HepG2 (cell line): Measurements from ENCODE around the gene PTCH1. TPM values are rescaled to one million over a fixed set of nuclear protein-coding genes. Genes with fewer than 3 reads are reported as not detected.

Experiments used
- SAP130 ChIP-seq: IDR thresholded peaks from 2 replicates; pipeline ENCODE4 v1.6.1; 2016; ENCODE audit warnings: low read depth
- SP140L ChIP-seq: sonication (generic); formaldehyde crosslinking; IDR thresholded peaks from 2 replicates; pipeline ENCODE4 v1.4.0; 2020; ENCODE audit warnings: missing genetic modification reagents, borderline replicate concordance
- ZNF350 ChIP-seq: sonication (generic); formaldehyde crosslinking; IDR thresholded peaks from 2 replicates; pipeline ENCODE4 v1.4.0; 2020; ENCODE audit warnings: mild to moderate bottlenecking, low read depth, missing genetic modification reagents, borderline replicate concordance
- ZNF382 ChIP-seq: sonication (generic); formaldehyde crosslinking; IDR thresholded peaks from 2 replicates; pipeline ENCODE4 v1.5.0; 2020; ENCODE audit warnings: missing genetic modification reagents, mild to moderate bottlenecking, borderline replicate concordance
- polyA plus RNA-seq, 8 experiments: library from polyadenylated mRNA; depleted of rRNA in 3 of 8; stranded (reverse) in 7 of 8; unstranded in 1 of 8; fragments of >200 nt; fragmentation: Illumina TruSeq in 4 of 8; extraction: Trizol in 4 of 8; gene quantifications; 2 replicates each; pipeline versions ENCODE4 v1.2.1 to v1.2.3, GENCODE V29; 2011 to 2016; ENCODE audit warnings: low read depth in 4 of 8, missing spikeins in 1 of 8, mixed read lengths in 1 of 8; ENCODE audit not compliant: insufficient read depth in 1 of 8
- total RNA-seq, 5 experiments: library from RNA; depleted of rRNA; stranded (reverse); fragments of >200 nt; fragmentation: Illumina TruSeq; extraction: Trizol; gene quantifications; 2 replicates each; pipeline ENCODE4 v1.2.3, GENCODE V29; 2016; ENCODE audit warnings: low read depth in 1 of 5
- TF ChIP-seq, protein P1 (sequence below): sonication (generic); formaldehyde crosslinking; IDR thresholded peaks from 2 replicates; pipeline ENCODE4 v1.5.0; 2020; ENCODE audit warnings: mild to moderate bottlenecking, missing genetic modification reagents
- TF ChIP-seq, protein P2 (sequence below): sonication (generic); formaldehyde crosslinking; IDR thresholded peaks from 2 replicates; pipeline ENCODE4 v1.4.0; 2020; ENCODE audit warnings: mild to moderate bottlenecking, missing genetic modification reagents, borderline replicate concordance

PTCH1 gene
- total and polyA plus RNA-seq, 2 of the 13 experiments (the other 11 are each of a cell fraction or from before 2014, with no cell fraction given), result 2.8 to 3.9 TPM

GRCh38 chr9:95446259-95446658 is 70.5 kb downstream of the PTCH1 start (continued):
- TF ChIP-seq, protein P1, sequence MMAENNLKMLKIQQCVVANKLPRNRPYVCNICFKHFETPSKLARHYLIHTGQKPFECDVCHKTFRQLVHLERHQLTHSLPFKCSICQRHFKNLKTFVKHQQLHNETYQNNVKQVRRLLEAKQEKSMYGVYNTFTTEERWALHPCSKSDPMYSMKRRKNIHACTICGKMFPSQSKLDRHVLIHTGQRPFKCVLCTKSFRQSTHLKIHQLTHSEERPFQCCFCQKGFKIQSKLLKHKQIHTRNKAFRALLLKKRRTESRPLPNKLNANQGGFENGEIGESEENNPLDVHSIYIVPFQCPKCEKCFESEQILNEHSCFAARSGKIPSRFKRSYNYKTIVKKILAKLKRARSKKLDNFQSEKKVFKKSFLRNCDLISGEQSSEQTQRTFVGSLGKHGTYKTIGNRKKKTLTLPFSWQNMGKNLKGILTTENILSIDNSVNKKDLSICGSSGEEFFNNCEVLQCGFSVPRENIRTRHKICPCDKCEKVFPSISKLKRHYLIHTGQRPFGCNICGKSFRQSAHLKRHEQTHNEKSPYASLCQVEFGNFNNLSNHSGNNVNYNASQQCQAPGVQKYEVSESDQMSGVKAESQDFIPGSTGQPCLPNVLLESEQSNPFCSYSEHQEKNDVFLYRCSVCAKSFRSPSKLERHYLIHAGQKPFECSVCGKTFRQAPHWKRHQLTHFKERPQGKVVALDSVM, result no peak
- no peak for TF ChIP-seq ZNF382 (CRISPR knock-in tag)
- TF ChIP-seq, protein P2, sequence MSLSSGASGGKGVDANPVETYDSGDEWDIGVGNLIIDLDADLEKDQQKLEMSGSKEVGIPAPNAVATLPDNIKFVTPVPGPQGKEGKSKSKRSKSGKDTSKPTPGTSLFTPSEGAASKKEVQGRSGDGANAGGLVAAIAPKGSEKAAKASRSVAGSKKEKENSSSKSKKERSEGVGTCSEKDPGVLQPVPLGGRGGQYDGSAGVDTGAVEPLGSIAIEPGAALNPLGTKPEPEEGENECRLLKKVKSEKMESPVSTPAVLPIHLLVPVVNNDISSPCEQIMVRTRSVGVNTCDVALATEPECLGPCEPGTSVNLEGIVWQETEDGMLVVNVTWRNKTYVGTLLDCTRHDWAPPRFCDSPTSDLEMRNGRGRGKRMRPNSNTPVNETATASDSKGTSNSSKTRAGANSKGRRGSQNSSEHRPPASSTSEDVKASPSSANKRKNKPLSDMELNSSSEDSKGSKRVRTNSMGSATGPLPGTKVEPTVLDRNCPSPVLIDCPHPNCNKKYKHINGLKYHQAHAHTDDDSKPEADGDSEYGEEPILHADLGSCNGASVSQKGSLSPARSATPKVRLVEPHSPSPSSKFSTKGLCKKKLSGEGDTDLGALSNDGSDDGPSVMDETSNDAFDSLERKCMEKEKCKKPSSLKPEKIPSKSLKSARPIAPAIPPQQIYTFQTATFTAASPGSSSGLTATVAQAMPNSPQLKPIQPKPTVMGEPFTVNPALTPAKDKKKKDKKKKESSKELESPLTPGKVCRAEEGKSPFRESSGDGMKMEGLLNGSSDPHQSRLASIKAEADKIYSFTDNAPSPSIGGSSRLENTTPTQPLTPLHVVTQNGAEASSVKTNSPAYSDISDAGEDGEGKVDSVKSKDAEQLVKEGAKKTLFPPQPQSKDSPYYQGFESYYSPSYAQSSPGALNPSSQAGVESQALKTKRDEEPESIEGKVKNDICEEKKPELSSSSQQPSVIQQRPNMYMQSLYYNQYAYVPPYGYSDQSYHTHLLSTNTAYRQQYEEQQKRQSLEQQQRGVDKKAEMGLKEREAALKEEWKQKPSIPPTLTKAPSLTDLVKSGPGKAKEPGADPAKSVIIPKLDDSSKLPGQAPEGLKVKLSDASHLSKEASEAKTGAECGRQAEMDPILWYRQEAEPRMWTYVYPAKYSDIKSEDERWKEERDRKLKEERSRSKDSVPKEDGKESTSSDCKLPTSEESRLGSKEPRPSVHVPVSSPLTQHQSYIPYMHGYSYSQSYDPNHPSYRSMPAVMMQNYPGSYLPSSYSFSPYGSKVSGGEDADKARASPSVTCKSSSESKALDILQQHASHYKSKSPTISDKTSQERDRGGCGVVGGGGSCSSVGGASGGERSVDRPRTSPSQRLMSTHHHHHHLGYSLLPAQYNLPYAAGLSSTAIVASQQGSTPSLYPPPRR (CRISPR knock-in tag), result no peak
- TF ChIP-seq SP140L (CRISPR knock-in tag), result no peak
- no peak for TF ChIP-seq ZNF350 (CRISPR knock-in tag)
- no peak for TF ChIP-seq SAP130 (CRISPR knock-in tag)
- TF ChIP-seq, all 625 proteins: peak for 0
